GM18507 (cell line): ENCODE results near the gene ACAP3.
"Not testable (repeated sequence)": the region's sequence is repeated elsewhere in the genome, so short reads cannot be mapped to it uniquely, and the experiment has no call there.

ENCODE experiments used
- DNase-seq: peaks from one replicate; pipeline ENCODE4 v3.0.0; 2011; ENCODE audit warnings: low read depth; ENCODE audit not compliant: insufficient read length; ENCODE audit errors: extremely low spot score
- FAIRE-seq: peaks from 2 replicates; lab custom pipeline; 2011; peaks lifted over from hg19 to GRCh38; lab: Jason Lieb, UNC

The ACAP3 gene

DNA sequence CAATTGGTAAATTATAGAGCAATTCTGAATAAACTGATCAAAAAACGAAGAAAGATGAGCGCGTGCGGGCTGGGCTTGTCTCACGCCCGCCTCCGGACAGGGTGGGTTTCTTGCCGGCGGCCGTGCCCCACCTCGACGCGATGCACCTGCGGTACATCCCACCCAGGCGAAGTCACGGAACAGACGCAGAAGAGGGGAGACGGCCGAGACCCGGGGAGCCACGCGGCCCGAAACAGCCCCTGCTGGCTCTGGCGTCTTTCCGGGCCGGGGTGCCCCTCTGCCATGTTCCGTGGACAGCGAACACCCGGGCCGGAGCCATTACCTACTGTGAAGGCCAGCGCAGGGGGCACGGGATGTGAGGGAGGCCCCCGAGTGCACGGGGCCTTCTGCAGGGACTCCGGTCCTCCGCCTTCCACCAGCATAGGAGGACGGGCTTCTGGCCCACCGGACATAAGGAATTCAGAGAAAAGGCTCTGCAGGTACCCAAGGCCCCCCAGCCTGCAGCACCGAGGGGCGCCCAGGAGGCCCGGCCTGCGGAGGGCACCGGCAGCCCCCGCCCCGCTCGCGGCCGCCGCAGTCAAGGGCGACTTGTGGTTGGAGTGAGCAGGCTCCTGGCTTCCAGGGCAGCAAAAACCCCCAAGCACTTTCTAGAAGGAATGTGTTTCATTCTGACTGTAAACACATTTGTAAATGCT lies 53.6 kb downstream of the ACAP3 start:
- FAIRE-seq (no peak), DNase-seq (no peak)

DNA sequence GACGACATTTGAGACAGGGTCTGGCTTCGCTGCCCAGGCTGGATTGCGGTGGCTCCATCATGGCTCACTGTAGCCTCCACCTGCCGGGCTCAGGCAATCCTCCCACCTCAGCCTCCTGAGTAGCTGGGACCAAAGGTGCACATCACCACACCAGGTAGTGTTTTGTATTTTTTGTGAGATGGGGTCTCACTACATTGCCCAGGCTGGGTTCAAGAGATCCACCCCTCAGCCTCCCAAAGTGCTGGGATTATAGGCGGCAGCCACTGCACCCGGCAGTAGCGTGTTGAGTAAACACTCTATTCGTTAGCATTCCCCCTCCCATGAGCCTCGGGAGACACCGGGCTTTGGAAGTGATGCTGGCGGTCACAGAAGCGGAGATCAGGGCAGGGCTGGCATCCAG lies 54.4 kb downstream of the ACAP3 start:
- DNase-seq, result no peak

DNA sequence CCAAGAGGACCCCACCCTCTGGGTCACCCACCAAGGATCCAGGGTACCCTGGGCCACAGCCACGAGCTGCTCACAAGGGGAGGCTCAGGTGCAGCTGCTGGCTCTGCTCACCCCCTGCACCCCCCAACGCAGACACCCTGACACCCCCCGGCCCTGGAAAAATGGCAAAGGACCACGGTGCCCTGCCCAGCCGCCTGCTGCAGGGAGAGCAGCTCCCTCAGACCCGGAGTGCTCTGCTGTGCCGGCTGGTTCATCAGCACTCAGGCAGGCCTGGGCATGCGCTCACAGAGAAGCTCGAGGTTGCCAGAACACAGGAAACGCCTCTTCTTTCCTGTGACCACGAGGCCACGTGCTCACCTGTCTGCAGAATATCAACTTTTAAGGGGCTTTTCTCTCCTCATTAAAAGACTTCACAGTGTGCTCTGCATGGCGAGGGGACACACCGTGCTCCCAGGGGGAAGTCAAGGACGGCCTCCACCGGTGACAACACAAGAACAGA lies 56.9 kb downstream of the ACAP3 start:
- FAIRE-seq (peak; percentile 96), DNase-seq (peak; percentile 78)

More for the DNA sequence above, 54.4 kb downstream of the ACAP3 start:
- FAIRE-seq, result no peak

DNA sequence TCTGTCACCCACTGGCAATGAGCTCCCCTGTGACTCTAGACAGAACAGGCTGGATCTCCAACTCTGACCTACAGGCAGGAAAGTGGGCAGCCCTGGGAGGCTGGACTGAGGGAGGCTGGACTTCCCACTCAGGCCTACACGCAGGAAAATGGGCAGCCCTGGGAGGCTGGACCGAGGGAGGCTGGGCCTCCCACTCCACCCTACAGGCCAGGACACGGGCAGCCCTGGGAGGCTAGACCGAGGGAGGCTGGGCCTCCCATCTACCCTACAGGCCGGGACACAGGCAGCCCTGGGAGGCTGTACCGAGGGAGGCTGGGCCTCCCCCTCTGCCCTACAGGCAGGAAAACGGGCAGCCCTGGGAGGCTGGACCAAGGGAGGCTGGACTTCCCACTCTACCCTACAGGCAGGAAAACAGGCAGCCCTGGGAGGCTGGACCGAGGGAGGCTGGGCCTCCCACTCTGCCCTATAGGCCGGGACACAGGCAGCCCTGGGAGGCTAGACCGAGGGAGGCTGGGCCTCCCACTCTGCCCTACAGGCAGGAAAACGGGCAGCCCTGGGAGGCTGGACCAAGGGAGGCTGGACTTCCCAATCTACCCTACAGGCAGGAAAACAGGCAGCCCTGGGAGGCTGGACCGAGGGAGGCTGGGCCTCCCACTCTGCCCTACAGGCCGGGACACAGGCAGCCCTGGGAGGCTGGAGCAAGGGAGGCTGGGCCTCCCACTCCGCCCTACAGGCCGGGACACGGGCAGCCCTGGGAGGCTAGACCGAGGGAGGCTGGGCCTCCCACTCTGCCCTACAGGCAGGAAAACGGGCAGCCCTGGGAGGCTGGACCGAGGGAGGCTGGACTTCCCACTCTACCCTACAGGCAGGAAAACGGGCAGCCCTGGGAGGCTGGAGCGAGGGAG lies 59.5 kb downstream of the ACAP3 start:
- FAIRE-seq, DNase-seq: not testable (repeated sequence)

DNA sequence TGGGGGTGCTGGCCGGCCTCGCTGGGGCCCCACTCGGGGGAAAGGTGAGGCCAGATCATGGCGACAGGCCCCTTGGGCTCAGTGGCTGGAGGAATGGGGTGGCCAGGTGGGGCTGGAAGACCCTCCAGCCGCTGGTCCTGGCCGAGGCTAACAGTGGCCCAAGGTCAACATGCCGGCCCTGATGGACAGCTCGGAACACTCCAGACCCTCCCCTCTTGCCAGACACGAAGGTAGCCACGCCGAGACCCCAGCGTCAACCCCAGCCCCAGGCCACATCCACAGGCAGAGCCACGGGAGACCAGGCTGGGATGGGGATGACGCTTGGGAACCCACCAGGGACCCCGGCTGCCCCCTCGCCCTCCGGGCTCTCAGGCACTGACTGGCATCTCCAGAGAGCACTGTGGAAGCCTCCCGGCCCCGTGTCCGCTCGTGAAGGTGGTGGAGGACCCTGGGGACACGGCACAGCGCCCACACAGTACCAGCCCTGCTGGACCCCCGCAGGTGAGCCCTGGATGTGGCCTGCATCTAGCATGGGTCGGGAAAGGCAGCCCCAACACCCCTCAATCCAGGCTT lies 60.3 kb downstream of the ACAP3 start:
- FAIRE-seq (no peak), DNase-seq (no peak)

DNA sequence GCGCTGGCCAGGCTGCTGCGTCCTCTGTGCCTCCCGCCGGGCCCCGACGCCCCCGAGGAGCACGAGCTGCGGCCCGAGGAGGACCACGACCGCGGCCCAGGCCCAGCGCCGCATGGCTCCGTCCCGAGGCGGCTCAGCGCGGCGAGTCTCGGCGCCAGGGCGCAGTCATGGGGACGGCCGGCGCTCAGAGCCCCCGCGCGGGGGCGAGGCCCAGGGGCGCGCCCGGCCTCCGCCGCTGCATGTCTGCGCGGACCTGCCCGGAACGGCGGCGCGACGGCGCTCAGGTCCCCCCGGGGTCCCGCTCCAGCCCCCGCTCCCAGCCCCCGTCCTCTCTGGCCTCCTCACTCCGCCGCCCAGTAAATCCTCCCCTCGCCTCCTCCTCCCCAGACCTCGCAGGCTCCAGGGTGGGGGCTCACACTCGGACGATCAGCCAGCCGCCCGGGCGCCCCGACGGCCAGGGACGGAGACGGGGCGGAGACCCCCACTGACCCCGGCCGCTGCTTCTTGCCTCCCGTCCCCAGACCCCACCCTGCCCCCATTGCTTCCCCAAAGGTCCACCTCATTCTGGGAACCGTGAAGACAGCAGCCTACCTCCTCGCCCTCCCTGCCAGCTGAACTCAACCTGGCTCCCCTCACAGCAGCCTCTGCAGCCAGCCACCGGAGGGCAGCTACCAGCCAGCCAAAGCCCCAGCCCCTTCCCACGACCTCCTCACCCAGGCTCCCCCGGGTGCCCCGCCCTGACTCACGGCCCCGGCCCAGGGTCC lies 61.0 kb downstream of the ACAP3 start, which contains the start of gene C1QTNF12:
C1QTNF12 (minus strand) TSS at position 146 of the 764 bp plus-strand sequence; CDS start at position 114, 32 bp downstream.
- DNase-seq, result no peak
- no peak for FAIRE-seq

DNA sequence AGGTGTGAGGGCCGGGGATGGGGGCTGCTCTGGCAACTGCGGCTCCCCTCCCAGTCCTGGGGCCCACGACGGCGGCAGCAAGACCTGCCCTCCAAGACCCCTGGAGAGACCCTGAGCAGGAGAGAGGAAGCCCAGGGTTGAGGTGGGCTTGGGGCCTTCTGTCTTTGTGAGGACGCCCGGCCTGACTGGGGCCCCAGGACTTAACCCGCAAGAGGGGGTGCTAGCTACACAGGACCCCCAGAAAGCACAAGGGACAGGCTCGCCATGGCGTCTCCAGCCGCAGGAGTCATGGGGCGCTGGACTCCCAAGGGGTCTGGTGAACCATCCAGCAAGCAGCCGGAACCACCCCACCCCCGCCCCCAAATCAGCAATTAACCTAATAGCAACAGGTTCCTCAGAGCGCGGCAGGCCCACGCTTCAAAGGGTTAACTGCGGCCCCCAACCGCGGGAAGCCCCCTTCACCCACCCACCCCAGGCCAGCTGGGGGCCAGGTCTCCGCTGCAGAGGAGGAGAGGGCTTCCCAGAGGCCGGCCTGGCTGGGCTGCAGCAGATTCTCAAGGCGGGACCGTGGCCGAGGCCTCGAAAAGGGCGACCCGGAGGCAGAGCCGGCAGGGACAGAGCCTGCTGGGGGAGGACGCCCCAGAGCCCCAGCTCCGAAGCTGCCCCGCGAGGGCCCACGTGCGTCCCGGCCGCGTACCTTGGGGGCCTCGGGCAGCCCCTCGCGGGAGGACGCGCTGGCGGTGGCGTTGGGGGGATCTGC lies 61.7 kb downstream of the ACAP3 start:
- FAIRE-seq (no peak), DNase-seq (no peak)

DNA sequence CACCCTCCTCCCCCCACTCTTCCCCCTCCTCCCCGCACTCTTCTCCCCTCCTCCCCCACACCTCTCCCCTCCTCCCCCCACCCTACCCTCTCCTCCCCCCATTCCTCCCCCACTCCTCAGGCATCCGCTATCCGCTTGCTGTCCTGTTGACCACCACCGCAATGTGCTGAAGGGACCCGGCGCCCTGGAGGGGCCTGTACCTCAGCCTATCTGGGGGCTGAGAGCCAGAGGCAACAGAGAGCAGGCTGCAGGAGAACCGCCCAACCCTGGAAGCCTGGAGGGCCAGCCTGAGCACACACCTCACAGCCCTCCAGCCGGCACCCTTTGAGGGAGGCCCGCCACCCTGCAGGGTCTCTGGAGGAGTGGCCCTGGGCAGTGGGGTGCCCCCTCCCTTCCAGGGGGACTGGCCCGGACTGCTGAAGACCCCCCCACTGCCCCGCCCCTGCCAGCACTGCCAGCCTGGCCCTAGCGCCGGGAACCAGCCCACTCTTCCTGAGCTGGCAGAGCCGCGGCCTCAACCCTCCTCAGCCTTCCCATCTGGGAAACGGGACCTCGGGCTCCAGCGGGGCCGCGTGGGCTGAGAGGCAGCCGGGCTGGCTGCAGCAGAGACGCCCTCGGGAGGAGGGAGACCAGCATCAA lies 62.4 kb downstream of the ACAP3 start:
- FAIRE-seq (no peak), DNase-seq (no peak)

DNA sequence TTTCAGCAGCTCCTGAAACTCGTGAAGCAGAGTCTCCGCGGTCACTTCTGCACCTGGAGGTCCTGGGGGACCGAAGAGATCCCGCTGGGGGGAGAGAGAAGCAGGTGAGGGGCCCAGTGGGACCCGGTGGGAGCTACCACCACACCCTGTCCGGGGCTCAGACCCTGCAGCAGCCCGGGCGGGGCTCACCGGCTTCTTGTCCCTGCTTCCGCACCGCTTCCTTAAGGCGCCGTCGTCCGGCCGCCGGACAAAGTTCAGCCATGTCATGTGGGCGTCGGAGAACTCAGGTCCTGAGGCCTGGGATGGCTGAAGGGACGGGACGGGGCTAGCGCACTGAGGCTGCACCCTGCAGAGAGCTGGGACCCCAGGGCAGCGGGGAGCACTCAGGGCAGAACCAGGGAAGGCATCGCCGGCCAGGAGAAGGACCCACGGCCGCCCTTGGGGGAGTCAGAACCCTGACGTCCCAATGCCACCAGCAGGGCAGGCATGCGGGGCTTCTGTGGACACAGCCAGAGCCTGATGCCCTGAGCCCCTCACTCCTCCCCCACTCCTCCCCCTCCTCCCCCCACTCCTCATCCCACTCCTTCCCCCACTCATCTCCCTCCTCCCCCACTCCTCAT lies 63.4 kb downstream of the ACAP3 start:
- FAIRE-seq, result no peak
- DNase-seq, result no peak

DNA sequence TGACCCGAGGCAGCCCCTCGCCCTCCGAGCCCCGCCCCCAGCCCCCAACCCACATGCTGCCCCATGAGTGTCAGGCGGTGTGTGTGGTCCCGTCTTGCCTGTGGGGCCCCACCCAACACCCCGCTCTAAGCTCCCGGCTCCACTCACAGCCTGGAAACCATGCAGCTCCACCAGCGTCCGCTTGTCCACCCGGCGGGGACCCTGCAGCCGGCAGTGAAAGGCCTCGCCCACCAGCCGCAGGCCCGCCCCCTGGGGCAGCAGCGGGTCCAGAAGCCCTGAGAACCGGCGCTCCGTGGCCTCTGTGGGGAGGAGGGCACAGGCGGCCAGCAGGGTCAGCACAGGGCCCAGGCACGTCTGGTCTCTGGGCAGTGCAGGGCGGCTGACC lies 63.9 kb downstream of the ACAP3 start:
- DNase-seq, result no peak
- no peak for FAIRE-seq

DNA sequence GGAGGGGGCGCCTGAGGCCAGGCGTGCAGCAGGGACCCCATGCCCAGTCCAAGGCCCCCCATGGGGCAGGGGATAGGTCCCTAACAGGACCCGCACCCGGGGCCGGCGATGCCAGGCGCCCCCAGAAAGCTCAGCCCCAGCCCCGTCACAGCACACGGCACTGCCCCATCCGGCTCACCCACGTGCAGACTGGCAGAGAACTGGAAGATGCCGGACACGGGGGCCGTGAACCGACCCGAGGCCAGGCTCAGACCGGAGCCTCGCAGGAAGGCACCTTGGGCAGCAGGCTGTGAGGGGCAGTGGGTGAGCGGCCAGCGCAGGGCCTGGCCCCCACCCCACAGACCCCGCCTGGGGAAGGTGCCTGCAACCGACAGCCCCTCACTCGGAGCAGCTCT lies 64.5 kb downstream of the ACAP3 start:
- DNase-seq (no peak), FAIRE-seq (no peak)

DNA sequence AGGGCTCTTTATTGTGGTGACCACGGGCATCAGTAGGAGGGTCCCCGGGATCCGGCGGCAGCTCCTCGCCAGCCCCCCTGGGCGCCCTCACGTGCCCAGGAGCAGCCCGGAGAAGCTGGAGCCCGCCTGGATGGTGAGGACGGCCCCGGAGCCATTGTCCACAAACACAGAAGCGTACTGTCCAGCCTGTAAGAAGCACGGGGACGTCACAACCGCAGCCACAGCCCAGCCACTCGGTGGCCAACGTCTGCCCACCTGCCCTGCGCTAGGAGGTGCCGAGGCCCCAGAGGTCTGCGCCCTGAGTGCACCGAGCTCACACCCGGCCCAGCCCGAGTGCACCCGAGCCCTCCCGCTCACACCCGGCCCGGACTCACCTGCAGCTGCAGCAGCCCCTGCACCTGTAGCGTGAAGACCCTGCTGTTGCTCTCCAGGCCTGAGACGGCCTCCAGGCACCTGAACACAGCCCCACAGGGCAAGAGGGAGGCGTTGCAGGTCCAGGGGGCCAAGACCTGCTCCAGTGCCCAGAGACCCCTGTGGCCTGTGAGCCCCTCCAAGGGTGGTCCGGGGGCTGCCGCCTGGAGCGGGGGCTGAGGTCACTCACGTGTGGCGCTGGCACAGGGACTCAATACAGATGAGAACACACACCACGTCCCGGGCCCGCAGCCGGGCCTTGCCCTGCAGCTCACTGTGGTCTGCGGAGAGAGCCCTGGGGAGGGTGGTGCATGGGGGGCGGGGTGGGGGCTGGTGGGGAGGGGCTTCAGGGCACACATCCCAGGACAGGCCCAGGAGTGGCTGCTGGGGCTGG lies 65.1 kb downstream of the ACAP3 start:
- DNase-seq, result no peak
- FAIRE-seq, result no peak
